H1 (cell line): ENCODE measurements around the gene CARD18. TPM values are rescaled to one million over a fixed set of nuclear protein-coding genes. Genes with fewer than 3 reads are reported as not detected.

Experiments
- CTCF ChIA-PET: fragments of 300-600 bp; sonication (Branson Sonifier 250); formaldehyde crosslinking; loops from one replicate; lab custom pipeline; 2021; ENCODE audit not compliant: partially characterized antibody; lab: Charles Lee
- POLR2A ChIA-PET: fragments of 300-600 bp; sonication (Branson Sonifier 250); formaldehyde crosslinking; loops from one replicate; lab custom pipeline; 2021; ENCODE audit warnings: inconsistent platforms; ENCODE audit not compliant: partially characterized antibody; lab: Charles Lee
- DNase-seq, 2 experiments: peaks; one replicate each; pipeline versions ENCODE4 v3.0.0 to v3.0.0-alpha.2; 2010 to 2022; ENCODE audit warnings: low spot score in 2 of 2, low read depth in 1 of 2, mixed read lengths in 1 of 2
- FAIRE-seq: peaks from 2 replicates; lab custom pipeline; 2011; peaks lifted over from hg19 to GRCh38; lab: Jason Lieb, UNC
- H2AFZ ChIP-seq: 2 replicates; pipeline ENCODE4 v1.8.1; 2012; ENCODE audit warnings: low read length, inconsistent platforms
- H2AK5ac ChIP-seq: 2 replicates; pipeline ENCODE4 v1.6.1; 2013; ENCODE audit warnings: low read depth, low read length
- H2BK120ac ChIP-seq: replicated peaks from 2 replicates; pipeline ENCODE3; 2013; ENCODE audit warnings: low read depth, low read length, inconsistent platforms
- H2BK12ac ChIP-seq: 2 replicates; pipeline ENCODE4 v1.6.1; 2013; ENCODE audit warnings: low read depth, low read length
- H2BK15ac ChIP-seq: 2 replicates; pipeline ENCODE4 v1.6.1; 2013; ENCODE audit warnings: low read length
- H2BK20ac ChIP-seq: 2 replicates; pipeline ENCODE4 v1.6.1; 2013; ENCODE audit warnings: low read length
- H2BK5ac ChIP-seq: 2 replicates; pipeline ENCODE4 v1.6.1; 2013; ENCODE audit warnings: low read depth, low read length
- H3K14ac ChIP-seq: 2 replicates; pipeline ENCODE4 v1.6.1; 2013; ENCODE audit warnings: inconsistent platforms; ENCODE audit not compliant: insufficient read length
- H3K18ac ChIP-seq: 2 replicates; pipeline ENCODE4 v1.6.1; 2013; ENCODE audit warnings: low read length; ENCODE audit errors: extremely low read depth
- H3K23ac ChIP-seq: 2 replicates; pipeline ENCODE4 v1.6.1; 2013; ENCODE audit warnings: inconsistent platforms; ENCODE audit not compliant: insufficient read length
- H3K23me2 ChIP-seq: 2 replicates; pipeline ENCODE4 v1.6.1; 2013; ENCODE audit warnings: low read depth, low read length
- H3K27ac ChIP-seq: 2 replicates; pipeline ENCODE4 v1.6.1; 2011; ENCODE audit warnings: low read depth, low read length, inconsistent platforms
- H3K27me3 ChIP-seq, 4 experiments: replicated peaks in 1 of 4; 1 replicate in 1 of 4; 2 replicates in 3 of 4; pipeline versions ENCODE4 v1.6.1 to v1.8.1; 2011 to 2013; ENCODE audit warnings: low read length in 3 of 4, mild to moderate bottlenecking in 3 of 4, inconsistent platforms in 2 of 4, mixed read lengths in 2 of 4, moderate library complexity in 1 of 4; ENCODE audit not compliant: control insufficient read depth in 3 of 4, insufficient read depth in 3 of 4; ENCODE audit errors: extremely low read depth in 1 of 4
- H3K36me3 ChIP-seq, 4 experiments: 2 replicates each; pipeline versions ENCODE4 v1.6.1 to v1.8.1; 2011 to 2013; ENCODE audit warnings: mild to moderate bottlenecking in 4 of 4, low read length in 3 of 4, moderate library complexity in 2 of 4, control low read depth in 1 of 4, inconsistent platforms in 1 of 4; ENCODE audit not compliant: insufficient read depth in 4 of 4, control insufficient read depth in 2 of 4
- H3K4ac ChIP-seq: replicated peaks from 2 replicates; pipeline ENCODE3; 2013; ENCODE audit warnings: low read length, low read depth, mixed read lengths, inconsistent platforms; ENCODE audit not compliant: insufficient read length
- H3K4me1 ChIP-seq, 4 experiments: replicated peaks in 1 of 4; 1 replicate in 1 of 4; 2 replicates in 3 of 4; pipeline versions ENCODE4 v1.6.1 to v1.8.1; 2011 to 2013; ENCODE audit warnings: low read length in 3 of 4, inconsistent platforms in 2 of 4, mixed read lengths in 1 of 4; ENCODE audit not compliant: insufficient read depth in 4 of 4, control insufficient read depth in 3 of 4
- H3K4me2 ChIP-seq, 2 experiments: 2 replicates each; pipeline versions ENCODE4 v1.6.1 to v1.8.1; 2011 to 2013; ENCODE audit warnings: low read depth in 2 of 2, low read length in 2 of 2, control low read depth in 1 of 2, inconsistent platforms in 1 of 2, mild to moderate bottlenecking in 1 of 2; ENCODE audit not compliant: insufficient read depth in 1 of 2
- H3K4me3 ChIP-seq, 4 experiments: fragments of 200-600, 300-600 bp in 1 of 4; sonication (generic), shearing (Covaris generic), sonication (Bioruptor Twin) in 1 of 4; 2 replicates each; pipeline versions ENCODE4 v1.5.1 to v1.8.1; 2011 to 2016; ENCODE audit warnings: low read length in 4 of 4, low read depth in 3 of 4, control low read depth in 2 of 4, inconsistent platforms in 2 of 4, mild to moderate bottlenecking in 2 of 4, mixed read lengths in 1 of 4, moderate library complexity in 1 of 4; ENCODE audit not compliant: insufficient read depth in 2 of 4; ENCODE audit errors: extremely low read depth in 1 of 4
- H3K56ac ChIP-seq: replicated peaks from 2 replicates; pipeline ENCODE3; 2013; ENCODE audit warnings: low read depth, mild to moderate bottlenecking, mixed read lengths, low read length, inconsistent platforms; ENCODE audit not compliant: insufficient read length
- H3K79me1 ChIP-seq: 2 replicates; pipeline ENCODE4 v1.6.1; 2013; ENCODE audit warnings: low read depth, low read length, control low read depth
- H3K79me2 ChIP-seq, 2 experiments: 2 replicates each; pipeline versions ENCODE4 v1.6.1 to v1.8.1; 2012 to 2013; ENCODE audit warnings: low read length in 2 of 2, mild to moderate bottlenecking in 2 of 2, inconsistent platforms in 1 of 2; ENCODE audit not compliant: insufficient read depth in 2 of 2, control insufficient read depth in 1 of 2
- H3K9ac ChIP-seq, 4 experiments: replicated peaks in 1 of 4; 1 replicate in 1 of 4; 2 replicates in 3 of 4; pipeline versions ENCODE4 v1.6.1 to v1.8.1; 2011 to 2013; ENCODE audit warnings: low read depth in 3 of 4, low read length in 3 of 4, control low read depth in 2 of 4, mild to moderate bottlenecking in 2 of 4, moderate library complexity in 2 of 4, inconsistent platforms in 1 of 4; ENCODE audit errors: extremely low read depth in 1 of 4
- H3K9me3 ChIP-seq, 2 experiments: 2 replicates each; pipeline versions ENCODE4 v1.6.1 to v1.8.1; 2012 to 2013; ENCODE audit warnings: mild to moderate bottlenecking in 2 of 2, moderate library complexity in 2 of 2, control low read depth in 1 of 2, inconsistent platforms in 1 of 2, low read depth in 1 of 2, low read length in 1 of 2, mixed read lengths in 1 of 2; ENCODE audit not compliant: insufficient read depth in 2 of 2
- H4K20me1 ChIP-seq, 2 experiments: replicated peaks in 1 of 2; 2 replicates each; pipeline versions ENCODE3 to v1.8.1; 2011 to 2013; ENCODE audit warnings: inconsistent platforms in 2 of 2, low read length in 2 of 2, mild to moderate bottlenecking in 1 of 2; ENCODE audit not compliant: insufficient read depth in 2 of 2, control insufficient read depth in 1 of 2
- H4K5ac ChIP-seq: 2 replicates; pipeline ENCODE4 v1.6.1; 2013; ENCODE audit warnings: low read length, low read depth, mixed read lengths, inconsistent platforms; ENCODE audit not compliant: insufficient read length
- H4K8ac ChIP-seq: 2 replicates; pipeline ENCODE4 v1.8.0; 2013; ENCODE audit warnings: mild to moderate bottlenecking, moderate library complexity, low read length, inconsistent platforms; ENCODE audit not compliant: insufficient read depth; ENCODE audit errors: extremely low read depth
- H4K91ac ChIP-seq: replicated peaks from 2 replicates; pipeline ENCODE3; 2013; ENCODE audit warnings: low read length, mixed read lengths, inconsistent platforms; ENCODE audit not compliant: insufficient read length
- CTCF ChIP-seq, 3 experiments: IDR thresholded peaks; 1 replicate in 2 of 3; 2 replicates in 1 of 3; pipeline versions ENCODE4 v1.5.1 to v1.6.1; 2011; ENCODE audit warnings: low read length in 3 of 3, mild to moderate bottlenecking in 3 of 3, inconsistent platforms in 2 of 3, low read depth in 1 of 3, moderate library complexity in 1 of 3; ENCODE audit not compliant: insufficient read depth in 1 of 3; ENCODE audit errors: control extremely low read depth in 1 of 3
- EP300 ChIP-seq, 2 experiments: IDR thresholded peaks; 1 replicate in 1 of 2; 2 replicates in 1 of 2; pipeline ENCODE4 v1.6.1; 2011 to 2012; ENCODE audit warnings: low read depth in 2 of 2, low read length in 2 of 2, mild to moderate bottlenecking in 2 of 2, borderline replicate concordance in 1 of 2, inconsistent platforms in 1 of 2, moderate library complexity in 1 of 2
- MAX ChIP-seq: IDR thresholded peaks from 2 replicates; pipeline ENCODE4 v1.6.1; 2012; ENCODE audit warnings: inconsistent platforms
- PHF8 ChIP-seq: fragments of 200-600 bp; sonication (generic); conservative IDR thresholded peaks from 2 replicates; pipeline ENCODE4 v1.7.1; 2012; ENCODE audit warnings: low read depth, mild to moderate bottlenecking, inconsistent platforms, low read length, moderate library complexity
- POLR2A ChIP-seq, 2 experiments: IDR thresholded peaks; 1 replicate in 1 of 2; 2 replicates in 1 of 2; pipeline ENCODE4 v1.6.1; 2011; ENCODE audit warnings: low read depth in 2 of 2, low read length in 2 of 2, mild to moderate bottlenecking in 2 of 2; ENCODE audit errors: control extremely low read depth in 1 of 2
- SP4 ChIP-seq: IDR thresholded peaks from 2 replicates; pipeline ENCODE4 v1.6.1; 2012; ENCODE audit warnings: low read length, inconsistent platforms
- WGBS, 2 experiments: shearing (Covaris generic) in 1 of 2; methylation state at CpG; one replicate each; pipeline versions ENCODE4 v1.1.6 to v1.1.7; 2013 to 2015; ENCODE audit warnings: low lambda C conversion rate in 2 of 2, mixed read lengths in 2 of 2, inconsistent platforms in 1 of 2, low coverage in 1 of 2, missing lambda C conversion rate in 1 of 2; ENCODE audit not compliant: insufficient replicate concordance in 2 of 2, insufficient coverage in 1 of 2, insufficient read length in 1 of 2; ENCODE audit errors: extremely low coverage in 1 of 2, missing lambda C conversion rate in 1 of 2; 5-methylcytosine and 5-hydroxymethylcytosine counted together
- polyA plus RNA-seq, 7 experiments: library from polyadenylated mRNA; depleted of rRNA in 3 of 7; stranded (reverse) in 5 of 7; unstranded in 2 of 7; fragments of >200 nt in 5 of 7; fragments of 200-250 nt in 2 of 7; gene quantifications; 1 replicate in 5 of 7; 2 replicates in 1 of 7; 4 replicates in 1 of 7; pipeline versions ENCODE4 v1.2.1 to v1.2.3, GENCODE V29; 2011 to 2013; ENCODE audit warnings: missing spikeins in 2 of 7, mixed read lengths in 2 of 7
- total RNA-seq: library from RNA; stranded (reverse); fragmentation: NEBNext Ultra II Directional; extraction: Animal tissue kit (Norgen Biotek cat#: 25700); gene quantifications from 2 replicates; pipeline ENCODE4 v1.2.1, GENCODE V29; 2021

Gene CARD18
- total and polyA plus RNA-seq, 2 of the 8 experiments (the other 6 are each of a cell fraction or from before 2014, with no cell fraction given): not detected

DNA sequence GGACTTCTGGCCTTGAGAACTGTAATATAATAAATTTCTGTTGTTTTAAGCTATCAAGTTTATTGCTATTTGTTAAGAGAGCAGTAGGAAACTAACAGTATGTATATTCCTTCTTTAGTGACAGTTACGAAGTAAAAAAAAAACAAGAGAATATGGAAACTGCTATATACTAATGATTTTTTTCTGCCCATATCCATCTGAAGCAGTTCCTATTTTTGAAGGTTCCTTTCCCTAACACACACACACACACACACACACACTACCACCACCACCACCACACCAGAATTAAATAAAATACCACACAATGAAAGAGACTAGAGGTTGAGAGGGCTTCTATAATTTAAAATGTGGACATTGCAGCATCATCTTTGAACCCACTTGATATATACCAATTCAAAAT, 44.4 kb upstream of the CARD18 start:
- Histone ChIP-seq H3K79me1 (no peaks in the 10 kb centered on the region), H2BK5ac (no peak overlapping the region), H3K56ac (peak overlapping the region; percentile 26), H2AFZ (no peak overlapping the region), H3K79me2 (no peaks in the 10 kb centered on the region), H3K23me2 (peaks cover 2% of the 10 kb centered on the region; the same call in 1 of the 2 replicates), H3K4me2 (no peak overlapping the region), H3K9ac (no peak overlapping the region), H3K4me3 (no peak overlapping the region), H3K9me3 (no peaks in the 10 kb centered on the region), H2BK15ac (no peak overlapping the region), H3K4ac (no peak overlapping the region), H4K5ac (no peak overlapping the region), H3K36me3 (no peaks in the 10 kb centered on the region), H3K4me1 (no peaks in the 10 kb centered on the region), H2BK12ac (no peak overlapping the region), H3K18ac (no peak overlapping the region), H3K14ac (no peak overlapping the region), H3K23ac (no peak overlapping the region), H4K8ac (no peak overlapping the region), H3K27me3 (no peaks in the 10 kb centered on the region), H2BK120ac (no peak overlapping the region), H4K20me1 (no peaks in the 10 kb centered on the region), H4K91ac (no peak overlapping the region), H2AK5ac (no peak overlapping the region), H3K27ac (no peak overlapping the region), H2BK20ac (no peak overlapping the region)
- no peak for FAIRE-seq
- CTCF ChIA-PET: no interaction called here
- POLR2A ChIA-PET: no interaction called here
- DNase-seq: no peak
- 100% methylated on average over 1 of the region's 1 CpG; no CpG with 5 or more reads in 1 of the 2 experiments for WGBS, 2 experiments
- TF ChIP-seq EP300 (IDR thresholded peaks at IDR 0.05; ENCODE audit: borderline replicate concordance in 1 of 2, low read depth in 2 of 2, low read length in 2 of 2): no peak
- no peak for TF ChIP-seq POLR2A (IDR thresholded peaks at IDR 0.05; ENCODE audit: control extremely low read depth in 1 of 2, low read depth in 2 of 2, low read length in 2 of 2)
- no peak for TF ChIP-seq MAX
- TF ChIP-seq CTCF (IDR thresholded peaks at IDR 0.05; ENCODE audit: control extremely low read depth in 1 of 3, insufficient read depth in 1 of 3, low read depth in 1 of 3, low read length in 3 of 3): no peak
- no peak for TF ChIP-seq PHF8
- no peak for TF ChIP-seq SP4
